ENCODE measurements around the gene ROR1.

- TF ChIP-seq CTCF (IDR thresholded peaks at IDR 0.05) (no peak), POLR2A (IDR thresholded peaks at IDR 0.05) (no peak)
Observed at GRCh38 chr1:63859480-63860275, 85.9 kb downstream of the ROR1 start.

Data from testis (tissue), 2 donors.